GM21515 (cell line): ENCODE results near the gene TUFT1.

Experiments used
- ATAC-seq: cut with Tn5 transposase; IDR thresholded peaks from one replicate; pipeline ENCODE4 v1.9.1; 2021; ENCODE audit not compliant: unreplicated experiment

TUFT1 gene

GRCh38 chr1:151536499-151536898 lies 3.6 kb upstream of the TUFT1 start:
- ATAC-seq = no peak

GRCh38 chr1:151537112-151537511 lies 3.0 kb upstream of the TUFT1 start:
- ATAC-seq = no peak

- peak; percentile 27 for ATAC-seq
These were observed 638 bp upstream of the TUFT1 start for GRCh38 chr1:151539321-151540020.

DNA sequence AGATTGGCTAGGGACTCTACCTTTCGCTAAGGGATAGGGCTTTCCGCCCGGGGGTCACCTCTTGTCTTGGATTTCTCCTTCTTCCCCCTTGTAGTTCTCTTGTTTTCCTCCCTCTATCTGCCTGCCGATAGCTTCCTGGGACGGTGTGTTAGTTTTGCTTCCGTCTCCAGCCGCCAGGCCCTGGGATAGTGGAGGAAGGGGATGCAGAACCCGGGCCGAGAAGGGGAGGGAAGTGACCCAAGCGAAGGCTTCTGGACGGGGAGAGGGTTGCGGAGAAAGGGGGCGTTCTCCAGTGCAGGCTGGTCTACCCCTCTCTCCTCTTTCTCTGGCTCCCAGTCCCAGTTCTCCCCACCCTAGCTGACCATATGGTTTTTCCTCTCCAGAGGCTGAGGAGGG lies 871 bp downstream of the TUFT1 start:
- ATAC-seq = no peak

GRCh38 chr1:151541752-151542151 lies 1.6 kb downstream of the TUFT1 start:
- ATAC-seq = no peak

- ATAC-seq = no peak
These were observed 2.6 kb downstream of the TUFT1 start for GRCh38 chr1:151542710-151543129.

DNA sequence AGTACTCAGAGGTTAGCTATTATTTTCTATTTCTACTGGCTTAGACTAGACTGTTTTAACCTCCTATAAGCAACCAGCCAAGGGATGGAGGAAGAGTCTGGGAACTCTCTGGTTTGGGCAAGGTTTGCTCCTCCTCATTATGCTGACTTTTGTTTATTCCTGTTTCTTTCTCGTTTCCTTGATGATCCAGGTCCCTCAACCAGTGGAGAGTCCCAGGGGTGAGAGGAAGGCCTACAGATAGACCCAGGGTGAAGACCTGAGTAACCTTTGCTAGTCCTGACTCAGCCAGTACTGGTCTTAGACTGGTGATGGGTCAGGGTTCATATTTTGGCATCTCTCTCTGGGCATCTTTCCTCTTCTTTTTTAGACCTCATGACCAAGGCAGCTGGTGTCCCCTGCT lies 5.4 kb downstream of the TUFT1 start:
- no peak for ATAC-seq

DNA sequence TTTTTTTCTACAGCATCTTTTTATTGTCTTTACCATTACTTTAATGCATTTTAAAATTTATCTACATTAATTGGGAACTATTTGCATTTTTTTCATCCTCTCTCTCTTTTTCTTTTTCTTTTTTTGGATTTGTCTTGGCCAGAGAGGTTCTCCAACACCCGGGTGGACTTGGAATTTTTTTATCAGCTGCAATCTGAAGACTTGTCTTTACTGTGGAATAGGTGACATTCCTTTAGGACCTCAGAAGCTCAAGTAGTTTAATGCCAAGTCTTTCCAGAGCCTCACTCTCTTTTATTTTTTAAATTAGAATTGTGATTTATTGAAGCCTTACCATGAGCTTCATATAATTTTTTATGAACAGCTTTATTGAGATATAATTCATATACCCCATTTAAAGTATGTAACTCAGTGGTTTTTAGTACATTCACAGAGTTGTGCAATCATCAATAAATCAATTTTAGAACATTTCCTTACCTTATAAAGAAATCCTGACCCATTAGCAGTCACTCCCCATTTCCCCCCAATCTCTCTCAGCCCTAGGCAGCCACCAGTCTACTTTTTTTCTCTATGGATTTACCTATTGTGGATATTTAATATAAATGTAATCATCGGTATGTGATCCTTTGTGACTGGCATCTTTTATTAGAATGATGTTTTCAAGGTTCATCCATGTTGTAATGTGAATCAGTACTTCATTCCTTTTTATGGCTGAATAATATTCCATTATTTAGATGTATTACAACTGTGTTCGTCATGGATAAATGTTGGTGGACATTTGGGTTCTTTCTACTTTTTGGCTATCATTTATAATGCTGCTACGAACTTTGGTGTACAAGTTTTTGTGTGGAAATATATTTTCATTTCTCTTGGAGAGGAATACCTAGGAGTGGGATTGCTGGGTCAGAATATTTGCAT lies 6.2 kb downstream of the TUFT1 start:
- no peak for ATAC-seq

DNA sequence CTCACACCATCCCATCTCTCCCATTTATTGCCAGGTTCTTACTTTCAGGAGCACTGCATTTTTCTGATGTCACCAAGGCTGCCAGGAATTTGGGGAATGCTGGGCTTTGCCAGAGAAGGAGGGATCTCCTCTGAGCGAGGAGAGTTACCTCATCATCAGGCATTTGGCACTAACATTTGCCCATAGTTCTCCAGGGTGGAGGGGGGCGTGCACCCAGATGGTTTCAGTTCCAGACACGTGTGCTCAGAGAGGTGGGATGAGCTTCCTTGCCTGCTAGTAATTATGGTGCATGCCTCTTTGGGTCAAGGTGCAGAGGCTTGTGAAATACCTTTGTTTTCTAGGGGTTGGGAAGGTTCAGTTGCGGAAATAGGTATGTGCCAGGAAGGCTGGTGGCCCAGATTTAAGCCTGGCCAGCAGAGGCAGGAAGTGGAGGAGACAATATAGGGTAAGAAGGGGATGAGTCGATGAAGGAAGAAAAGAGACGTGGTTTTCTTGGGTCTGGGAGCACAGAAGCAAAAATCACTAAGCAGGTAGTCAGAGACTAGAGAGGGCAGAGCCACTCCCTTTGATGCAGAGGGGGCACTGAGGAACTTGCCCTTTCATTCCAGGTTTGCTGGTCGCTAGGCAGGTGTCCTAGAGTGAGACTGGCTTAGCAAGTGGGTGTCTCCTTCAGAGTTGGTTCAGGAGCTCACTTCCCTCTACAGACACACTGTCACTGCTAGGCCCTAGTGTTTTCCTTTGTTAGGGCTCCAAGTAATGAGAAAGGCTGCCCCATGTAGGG lies 7.2 kb downstream of the TUFT1 start:
- no peak for ATAC-seq

GRCh38 chr1:151547900-151548230 lies 7.8 kb downstream of the TUFT1 start:
- no peak for ATAC-seq

- no peak for ATAC-seq
These were observed 9.1 kb downstream of the TUFT1 start for GRCh38 chr1:151549199-151549598.

DNA sequence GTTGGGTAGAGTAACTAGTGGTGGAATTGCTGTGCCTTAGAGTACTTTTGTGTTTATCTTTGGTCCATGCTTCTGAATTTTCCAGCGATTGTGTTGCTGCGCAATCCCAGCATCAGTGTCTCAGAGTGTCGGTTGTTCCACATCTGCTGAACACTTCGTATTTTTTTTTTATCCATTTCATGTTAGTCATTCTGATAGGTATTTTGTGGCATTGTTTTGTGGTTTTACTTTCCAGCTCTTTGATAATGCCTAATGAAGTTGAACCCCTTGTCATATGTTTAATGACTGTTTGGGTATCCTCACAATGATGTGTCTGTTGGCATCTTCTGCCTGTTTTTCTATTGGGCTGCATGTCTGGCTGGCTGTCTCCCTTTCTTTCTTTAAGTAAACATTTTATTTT lies 13.6 kb downstream of the TUFT1 start:
- ATAC-seq = no peak

DNA sequence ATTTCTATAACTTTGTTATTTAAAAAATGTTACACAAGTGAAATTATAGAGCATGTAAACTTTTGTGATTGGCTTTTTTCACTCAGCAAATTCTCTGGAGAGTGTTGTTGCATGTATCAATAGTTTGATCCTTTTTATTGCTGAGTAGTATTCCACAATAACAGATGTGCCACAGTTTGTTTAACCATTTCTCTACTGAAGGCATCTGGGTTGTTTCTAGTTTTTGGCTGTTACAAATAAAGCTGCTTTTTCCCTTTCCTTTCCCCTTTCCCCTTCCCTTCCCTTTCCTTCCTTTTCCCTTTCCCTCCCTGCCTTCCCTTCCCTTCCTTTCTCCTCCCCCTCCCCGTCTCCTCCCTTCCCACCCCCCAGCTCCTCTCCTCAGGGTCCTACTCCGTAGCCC lies 15.9 kb downstream of the TUFT1 start:
- ATAC-seq = no peak

DNA sequence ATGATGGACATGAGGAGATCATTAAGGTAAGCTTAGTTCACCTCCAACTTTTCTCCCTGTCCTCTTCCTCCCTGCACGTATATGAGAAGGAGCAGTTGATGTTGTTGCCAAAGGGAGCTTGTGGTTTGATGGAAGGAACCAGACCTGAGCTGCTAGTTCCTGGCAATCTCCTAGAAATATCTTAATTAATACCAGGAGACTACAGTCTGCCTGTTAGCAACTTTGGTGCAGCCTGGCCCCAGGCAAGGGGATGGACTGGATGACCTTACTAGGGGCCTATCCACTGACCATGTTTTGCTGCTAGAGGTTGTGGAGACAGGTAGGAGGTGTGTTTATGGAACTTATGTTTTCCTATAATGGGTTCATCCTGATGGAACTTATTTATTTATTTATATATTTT lies 22.6 kb downstream of the TUFT1 start:
- no peak for ATAC-seq

- ATAC-seq = no peak
These were observed 23.3 kb downstream of the TUFT1 start for GRCh38 chr1:151563376-151563775.

GRCh38 chr1:151565502-151566189 lies 25.5 kb downstream of the TUFT1 start:
- no peak for ATAC-seq

- no peak for ATAC-seq
These were observed 28.5 kb downstream of the TUFT1 start for GRCh38 chr1:151568626-151569088.

DNA sequence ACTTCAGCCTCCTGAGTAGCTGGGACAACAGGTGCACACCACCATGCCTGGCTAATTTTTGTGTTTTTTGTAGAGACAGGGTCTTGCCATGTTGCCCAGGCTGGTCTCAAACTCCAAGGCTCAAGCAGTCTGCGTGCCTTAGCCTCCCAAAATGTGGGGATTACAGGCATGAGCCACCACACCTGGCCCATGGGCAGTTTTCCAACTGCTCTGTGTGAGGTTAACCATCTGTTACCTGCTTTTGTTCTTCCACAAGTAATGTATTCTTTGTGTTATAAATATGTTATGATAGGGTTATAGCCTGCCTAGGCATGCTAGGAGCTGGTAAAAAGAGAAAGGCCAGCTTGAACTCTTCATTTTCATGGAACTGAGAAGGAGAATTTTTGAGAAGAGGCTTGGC lies 30.7 kb downstream of the TUFT1 start:
- no peak for ATAC-seq

- no peak for ATAC-seq
These were observed 34.7 kb downstream of the TUFT1 start for GRCh38 chr1:151574575-151575529.

- no peak for ATAC-seq
These were observed 37.1 kb downstream of the TUFT1 start for GRCh38 chr1:151577173-151577572.
